Measurements from ENCODE around the gene SREBF2.

GRCh38 chr22:41908411-41909309, 75.8 kb downstream of the SREBF2 start:
- TF ChIP-seq POLR2A (IDR thresholded peaks at IDR 0.05; ENCODE audit: low read length), result no peak
- TF ChIP-seq, protein P1, sequence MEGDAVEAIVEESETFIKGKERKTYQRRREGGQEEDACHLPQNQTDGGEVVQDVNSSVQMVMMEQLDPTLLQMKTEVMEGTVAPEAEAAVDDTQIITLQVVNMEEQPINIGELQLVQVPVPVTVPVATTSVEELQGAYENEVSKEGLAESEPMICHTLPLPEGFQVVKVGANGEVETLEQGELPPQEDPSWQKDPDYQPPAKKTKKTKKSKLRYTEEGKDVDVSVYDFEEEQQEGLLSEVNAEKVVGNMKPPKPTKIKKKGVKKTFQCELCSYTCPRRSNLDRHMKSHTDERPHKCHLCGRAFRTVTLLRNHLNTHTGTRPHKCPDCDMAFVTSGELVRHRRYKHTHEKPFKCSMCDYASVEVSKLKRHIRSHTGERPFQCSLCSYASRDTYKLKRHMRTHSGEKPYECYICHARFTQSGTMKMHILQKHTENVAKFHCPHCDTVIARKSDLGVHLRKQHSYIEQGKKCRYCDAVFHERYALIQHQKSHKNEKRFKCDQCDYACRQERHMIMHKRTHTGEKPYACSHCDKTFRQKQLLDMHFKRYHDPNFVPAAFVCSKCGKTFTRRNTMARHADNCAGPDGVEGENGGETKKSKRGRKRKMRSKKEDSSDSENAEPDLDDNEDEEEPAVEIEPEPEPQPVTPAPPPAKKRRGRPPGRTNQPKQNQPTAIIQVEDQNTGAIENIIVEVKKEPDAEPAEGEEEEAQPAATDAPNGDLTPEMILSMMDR (IDR thresholded peaks at IDR 0.05), result no peak
- no peak for TF ChIP-seq PBX3 (IDR thresholded peaks at IDR 0.05)
- no peak for TF ChIP-seq RNF2 (IDR thresholded peaks at IDR 0.05; ENCODE audit: borderline replicate concordance, low read depth)
- no peak for TF ChIP-seq NPAS2 (CRISPR knock-in tag; IDR thresholded peaks at IDR 0.05; ENCODE audit: borderline replicate concordance)
- TF ChIP-seq ZC3H11A (IDR thresholded peaks at IDR 0.05), result no peak
- no peak for TF ChIP-seq KDM1A (IDR thresholded peaks at IDR 0.05; ENCODE audit: low read depth)
- TF ChIP-seq CHD2 (IDR thresholded peaks at IDR 0.05; ENCODE audit: low read length, partially characterized antibody), result no peak
- no peak for TF ChIP-seq ESRRA (IDR thresholded peaks at IDR 0.05; ENCODE audit: borderline replicate concordance, low read length)
- TF ChIP-seq EP300 (IDR thresholded peaks at IDR 0.05), result no peak
- TF ChIP-seq JUNB (IDR thresholded peaks at IDR 0.05), result no peak
- TF ChIP-seq, protein P2, sequence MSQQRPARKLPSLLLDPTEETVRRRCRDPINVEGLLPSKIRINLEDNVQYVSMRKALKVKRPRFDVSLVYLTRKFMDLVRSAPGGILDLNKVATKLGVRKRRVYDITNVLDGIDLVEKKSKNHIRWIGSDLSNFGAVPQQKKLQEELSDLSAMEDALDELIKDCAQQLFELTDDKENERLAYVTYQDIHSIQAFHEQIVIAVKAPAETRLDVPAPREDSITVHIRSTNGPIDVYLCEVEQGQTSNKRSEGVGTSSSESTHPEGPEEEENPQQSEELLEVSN (IDR thresholded peaks at IDR 0.05; ENCODE audit: borderline replicate concordance, low read depth), result no peak
- TF ChIP-seq RAD21 (conservative IDR thresholded peaks at IDR 0.05 in 1 of 2, IDR thresholded peaks at IDR 0.05 in 1 of 2), result no peak
